Fibroblast of gingiva (primary cell): Measurements from ENCODE around the gene TBX6.
"Not testable (repeated sequence)": the region's sequence is repeated elsewhere in the genome, so short reads cannot be mapped to it uniquely, and the experiment has no call there.

Experiments
- DNase-seq: peaks from one replicate; pipeline ENCODE4 v3.0.0-alpha.2; 2011; ENCODE audit warnings: low read depth

Gene TBX6

GRCh38 chr16:30091474-30092372 is at the start of gene TBX6:
TSS of gene TBX6 (minus strand) at chr16:30091924. CDS start at chr16:30091193, 731 bp downstream.
- peak; percentile 84 for DNase-seq

GRCh38 chr16:30139583-30140481 is 48.1 kb upstream of the TBX6 start:
- DNase-seq: no peak

GRCh38 chr16:30137897-30138296 is 46.2 kb upstream of the TBX6 start:
- DNase-seq: no peak

- DNase-seq: no peak
These were observed 45.4 kb upstream of the TBX6 start for GRCh38 chr16:30136971-30137605.

GRCh38 chr16:30132591-30132990 is 40.9 kb upstream of the TBX6 start:
- no peak for DNase-seq

GRCh38 chr16:30131869-30132475 is 40.2 kb upstream of the TBX6 start:
- peak; percentile 26 for DNase-seq

GRCh38 chr16:30127993-30128392 is 36.3 kb upstream of the TBX6 start:
- DNase-seq: no peak

- DNase-seq: not testable (repeated sequence)
These were observed 34.0 kb upstream of the TBX6 start for GRCh38 chr16:30125690-30126089.

GRCh38 chr16:30124985-30125379 is 33.3 kb upstream of the TBX6 start:
- no peak for DNase-seq

- DNase-seq: no peak
These were observed 31.0 kb upstream of the TBX6 start for GRCh38 chr16:30122604-30123160.

GRCh38 chr16:30121741-30122571 is 30.2 kb upstream of the TBX6 start:
- peak; percentile 62 for DNase-seq

- DNase-seq: no peak
These were observed 28.8 kb upstream of the TBX6 start for GRCh38 chr16:30120340-30121105.

GRCh38 chr16:30119428-30119827 is 27.7 kb upstream of the TBX6 start:
- DNase-seq: no peak

GRCh38 chr16:30117768-30118167 is 26.0 kb upstream of the TBX6 start:
- DNase-seq: no peak

- no peak for DNase-seq
These were observed 24.8 kb upstream of the TBX6 start for GRCh38 chr16:30116291-30117207.

GRCh38 chr16:30115238-30115637 is 23.5 kb upstream of the TBX6 start:
- DNase-seq: no peak

- DNase-seq: not testable (repeated sequence)
These were observed 23.1 kb upstream of the TBX6 start for GRCh38 chr16:30114833-30115232.

GRCh38 chr16:30114411-30114810 is 22.7 kb upstream of the TBX6 start:
- no peak for DNase-seq
